ENCODE results near the gene NPR1.

DNA sequence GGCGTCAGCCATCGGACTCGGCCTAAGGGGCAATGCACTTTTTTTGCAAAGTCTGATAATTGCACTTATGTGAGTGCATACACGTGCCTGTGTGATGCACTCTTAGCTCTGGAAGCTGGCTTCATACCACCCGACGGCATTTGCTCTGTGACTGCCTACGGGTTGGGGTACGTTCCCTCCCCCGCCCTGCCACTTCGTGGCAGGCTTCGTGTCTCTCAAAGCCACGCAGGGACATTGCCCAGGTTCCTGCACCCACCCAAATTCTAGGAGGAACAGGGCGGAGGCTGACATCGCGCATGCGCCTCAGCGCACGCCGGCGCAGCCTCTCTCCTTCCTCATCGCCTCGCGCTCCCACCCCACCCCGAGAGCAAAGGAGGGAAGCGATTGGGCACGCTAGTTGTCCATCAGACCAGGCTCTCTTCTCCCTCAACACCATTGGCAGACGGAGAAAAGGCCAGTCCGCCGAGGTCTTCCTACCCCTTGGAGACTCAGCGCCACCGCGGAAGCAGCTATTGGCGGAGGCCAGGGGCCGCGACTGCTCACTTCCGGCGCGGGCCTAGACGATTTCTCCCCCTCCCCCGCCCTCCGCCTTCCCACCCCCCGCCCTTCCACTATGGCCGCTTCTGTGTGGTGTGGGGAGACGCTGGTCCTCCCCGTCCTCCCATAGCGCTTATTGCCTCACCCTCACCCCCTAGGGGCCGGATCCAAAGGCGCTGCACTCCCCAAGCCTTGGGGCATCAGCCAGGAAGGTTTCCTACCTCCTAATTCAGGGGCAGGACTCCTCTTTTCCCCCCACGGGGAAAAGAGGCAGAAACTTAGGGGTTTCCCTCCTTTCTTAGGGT, 49.2 kb downstream of the NPR1 start, which contains the start of gene INTS3:
- no peak for TF ChIP-seq CTCF (tag by site-specific recombination; IDR thresholded peaks at IDR 0.05)
- no peak for TF ChIP-seq ZNF274 (IDR thresholded peaks at IDR 0.05; ENCODE audit: low read length)
- no peak for TF ChIP-seq ZNF274 (tag by site-specific recombination; IDR thresholded peaks at IDR 0.05; ENCODE audit: borderline replicate concordance)
- 0 out of 2 replicates have a peak, but pooled peaks have one; percentile 38 for TF ChIP-seq ZNF660 (tag by site-specific recombination; IDR thresholded peaks at IDR 0.05)
- no peak for TF ChIP-seq ZNF677 (tag by site-specific recombination; IDR thresholded peaks at IDR 0.05)

All from HEK293 (cell line).